Activated effector memory CD4-positive, alpha-beta T cell treated with anti-CD3 and anti-CD28 coated beads, Interleukin-2, amount 50 U/mL, for 16 hours (primary cell): ENCODE results near the gene FAXC.
"Not testable (repeated sequence)": the region's sequence is repeated elsewhere in the genome, so short reads cannot be mapped to it uniquely, and the experiment has no call there.

ENCODE experiments used
- DNase-seq: peaks from one replicate; pipeline ENCODE4 v3.0.0-alpha.2; 2020

The FAXC gene

GRCh38 chr6:99338188-99338587 lies 11.3 kb downstream of the FAXC start:
- no peak for DNase-seq

GRCh38 chr6:99335298-99335697 lies 14.2 kb downstream of the FAXC start:
- not testable (repeated sequence) for DNase-seq

DNA sequence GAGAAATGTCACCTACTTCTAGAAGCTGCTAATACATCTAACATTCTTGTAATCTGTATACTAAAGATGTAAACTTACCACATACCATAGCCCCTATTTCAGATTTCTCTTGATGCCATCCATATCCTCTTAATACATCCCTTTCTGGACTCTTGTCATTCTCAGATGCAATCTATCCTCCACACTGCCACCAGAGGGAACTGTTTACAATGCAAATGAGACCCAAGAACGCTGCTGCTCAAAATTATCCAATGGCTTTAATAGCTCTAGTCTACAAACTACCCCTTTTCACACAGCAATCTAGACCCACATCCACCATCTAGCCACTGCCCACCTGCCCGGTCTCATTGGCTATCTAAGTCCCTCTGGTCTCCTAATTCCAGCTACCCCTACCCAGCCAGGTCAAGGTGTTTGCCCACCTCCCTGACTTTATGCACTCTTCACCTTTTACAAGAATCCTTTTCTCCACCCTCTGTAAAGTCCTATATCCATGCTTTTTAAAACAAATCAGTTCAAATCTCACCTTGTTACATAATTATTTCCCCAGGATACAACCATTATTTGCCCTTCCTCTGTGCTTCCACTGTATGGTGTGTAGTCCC lies 14.8 kb downstream of the FAXC start:
- DNase-seq = no peak

- DNase-seq = no peak
Measured at GRCh38 chr6:99333068-99333467, 16.4 kb downstream of the FAXC start.

DNA sequence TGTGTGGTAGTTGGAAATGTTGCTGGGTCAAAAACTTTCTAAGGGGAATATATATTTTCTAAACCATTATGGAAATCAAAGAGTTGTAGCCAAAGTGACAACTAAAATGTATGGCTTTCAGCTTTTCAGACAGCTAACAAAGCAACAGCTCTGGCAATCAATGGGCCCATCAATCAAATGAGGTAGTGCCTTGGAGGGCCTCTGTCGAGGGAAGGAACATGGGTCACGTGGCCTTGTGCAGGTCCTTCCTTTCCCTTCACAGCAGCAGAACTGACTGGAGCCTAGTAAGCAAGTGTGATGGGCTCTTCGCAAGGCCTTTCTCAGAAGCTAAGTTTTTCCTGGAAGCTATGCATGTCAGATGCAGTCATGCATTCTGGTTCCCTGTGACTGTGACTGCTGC lies 17.9 kb downstream of the FAXC start:
- DNase-seq = no peak

DNA sequence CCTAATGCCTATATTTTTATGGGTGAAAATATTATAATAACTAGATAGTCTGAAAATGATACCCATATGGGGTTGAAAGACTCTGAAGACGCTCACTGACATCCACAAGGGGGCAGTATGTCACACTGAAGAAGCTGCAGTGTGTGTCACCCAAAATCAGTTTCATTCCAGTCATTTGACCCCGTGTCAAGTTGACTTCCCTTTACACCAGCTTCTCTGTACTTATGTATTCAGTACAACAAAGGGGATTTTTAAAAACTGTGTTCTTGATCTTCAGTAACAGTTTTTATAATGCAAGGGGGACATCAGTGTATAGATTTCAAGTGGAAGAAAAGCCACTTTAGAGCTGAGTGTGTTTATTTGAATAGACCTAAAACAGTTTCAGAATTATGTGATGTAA lies 19.3 kb downstream of the FAXC start:
- peak; percentile 79 for DNase-seq

- DNase-seq = no peak
Measured at GRCh38 chr6:99324996-99325395, 24.5 kb downstream of the FAXC start.

DNA sequence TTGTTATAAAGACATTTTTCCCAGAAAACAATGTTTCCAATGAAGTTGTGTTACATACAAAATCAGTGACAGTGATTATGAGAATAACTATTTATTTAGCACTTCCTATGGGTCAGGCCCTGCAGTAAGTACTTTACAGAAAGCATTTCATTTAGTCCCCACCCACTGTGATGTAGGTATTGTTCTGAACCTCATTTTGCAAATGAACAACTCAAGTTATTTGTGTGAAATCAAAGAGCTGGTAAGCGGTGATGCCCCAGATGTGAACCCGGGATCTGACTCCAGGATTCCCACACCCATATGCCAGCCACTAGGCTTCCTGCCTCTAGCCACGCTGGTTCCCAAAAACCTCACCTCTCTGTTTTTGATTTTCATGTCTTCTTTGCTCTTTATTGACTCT lies 30.9 kb downstream of the FAXC start:
- DNase-seq = no peak

- DNase-seq = no peak
Measured at GRCh38 chr6:99312354-99312753, 37.1 kb downstream of the FAXC start.

DNA sequence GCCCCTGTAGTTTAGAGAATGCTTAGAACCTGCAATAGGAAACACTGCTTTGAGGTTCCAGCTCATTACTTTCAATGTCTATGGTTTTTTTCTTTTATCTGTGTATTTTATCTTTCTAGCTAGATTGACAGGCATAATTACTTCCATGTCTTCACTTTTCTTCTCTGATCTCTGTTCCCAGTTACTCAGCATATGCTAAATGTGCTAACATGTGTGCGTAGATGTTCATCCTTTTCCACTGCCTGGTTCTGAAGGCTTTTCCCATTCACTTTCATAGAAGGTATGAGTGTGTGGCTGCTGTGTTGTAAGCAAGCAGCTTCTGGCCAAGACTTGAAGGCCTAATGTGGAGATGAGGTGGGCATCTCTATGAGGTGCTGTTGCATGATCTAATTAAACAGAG lies 38.9 kb downstream of the FAXC start:
- no peak for DNase-seq

DNA sequence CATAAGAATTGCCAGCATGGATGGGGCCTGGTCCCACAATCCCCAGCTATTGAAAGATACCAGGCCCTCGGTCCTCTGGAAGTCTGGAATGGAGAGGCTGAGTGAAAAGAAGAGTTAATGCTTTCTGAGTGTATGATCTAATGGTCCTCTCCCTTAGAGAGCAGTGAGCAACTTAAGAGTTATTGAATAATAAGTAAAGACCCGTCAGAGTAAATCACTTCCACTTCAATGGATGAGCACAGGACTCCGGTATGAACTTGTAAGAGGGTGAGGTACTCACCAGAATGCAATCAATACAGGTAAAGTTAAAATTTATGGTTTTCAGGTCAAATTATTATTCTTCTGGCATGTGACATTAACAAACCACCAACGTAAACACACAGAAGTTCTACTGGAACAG lies 39.9 kb downstream of the FAXC start:
- no peak for DNase-seq

GRCh38 chr6:99308788-99309187 lies 40.7 kb downstream of the FAXC start:
- no peak for DNase-seq

DNA sequence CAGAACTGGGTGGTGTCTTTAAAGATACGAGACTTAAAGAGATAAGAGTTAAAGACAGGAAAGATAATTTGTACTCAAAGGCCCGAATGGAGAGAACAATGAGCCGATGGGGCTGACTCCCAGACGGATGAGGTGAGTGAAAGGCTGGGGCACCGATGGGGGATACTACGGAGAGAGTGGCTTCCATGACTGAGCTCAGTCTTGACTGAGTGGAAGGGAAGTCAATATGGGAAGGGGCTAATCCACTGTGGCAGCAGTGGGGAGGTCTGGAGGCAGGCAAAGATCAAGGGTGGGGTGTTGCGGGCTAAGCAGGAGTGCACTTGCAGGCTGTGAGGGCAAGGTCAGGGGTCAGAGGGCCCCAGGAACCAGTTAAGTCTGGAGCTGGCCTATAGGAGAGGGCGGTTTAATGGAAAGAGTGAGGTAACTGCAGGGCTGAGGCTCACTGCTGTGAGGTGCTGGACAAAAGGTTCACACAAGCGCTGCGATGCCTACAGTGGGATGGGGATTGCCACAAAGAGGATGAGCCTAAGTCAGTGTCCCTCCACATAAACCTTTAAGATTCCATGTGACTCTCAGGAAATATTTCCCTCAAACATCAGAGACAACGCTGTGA lies 42.1 kb downstream of the FAXC start:
- no peak for DNase-seq

- no peak for DNase-seq
Measured at GRCh38 chr6:99306341-99306740, 43.1 kb downstream of the FAXC start.

DNA sequence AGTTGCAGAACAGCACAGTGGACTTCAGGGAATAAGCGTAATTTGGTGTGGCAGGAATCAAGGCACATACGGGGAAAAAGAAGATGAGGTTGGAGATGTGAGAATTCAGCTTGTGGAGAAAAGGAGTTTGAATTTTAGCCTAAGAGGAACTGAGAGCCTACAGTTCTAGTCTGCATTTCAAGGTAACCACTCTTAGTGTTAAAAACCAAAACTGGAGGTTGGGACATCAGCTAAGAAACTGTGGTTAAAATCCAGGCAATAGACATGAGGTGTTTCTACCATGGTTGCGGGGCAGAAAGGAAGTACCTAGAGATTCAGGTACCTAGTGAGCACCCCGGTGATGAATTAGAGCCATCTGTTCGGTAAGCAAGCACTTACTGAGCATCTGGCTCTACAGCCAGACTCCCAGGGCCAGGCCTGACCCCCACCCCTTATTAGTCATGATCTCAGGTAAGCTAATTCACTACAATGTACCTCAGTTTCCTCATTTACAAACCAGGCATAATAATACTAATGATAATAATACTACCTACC lies 44.4 kb downstream of the FAXC start:
- DNase-seq = no peak

DNA sequence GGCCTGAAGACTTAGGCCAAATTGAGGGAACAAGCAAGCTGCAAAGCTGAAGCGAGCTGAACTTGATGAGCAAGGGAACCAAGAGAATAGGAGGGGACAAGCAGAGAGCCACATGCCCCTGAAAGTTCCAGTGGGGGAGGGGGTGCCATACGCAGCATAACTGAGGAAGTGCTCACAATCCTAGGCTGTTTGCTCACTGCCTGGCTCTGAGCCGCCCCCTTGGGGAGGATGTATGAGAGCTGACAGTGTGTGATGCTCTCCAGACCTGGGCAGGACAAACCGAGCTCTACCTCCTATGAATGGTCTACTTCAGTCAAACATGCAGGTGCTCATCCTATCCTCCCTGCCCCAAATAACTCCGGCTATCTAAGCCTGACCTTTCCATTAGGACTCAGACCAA lies 52.1 kb downstream of the FAXC start:
- no peak for DNase-seq

DNA sequence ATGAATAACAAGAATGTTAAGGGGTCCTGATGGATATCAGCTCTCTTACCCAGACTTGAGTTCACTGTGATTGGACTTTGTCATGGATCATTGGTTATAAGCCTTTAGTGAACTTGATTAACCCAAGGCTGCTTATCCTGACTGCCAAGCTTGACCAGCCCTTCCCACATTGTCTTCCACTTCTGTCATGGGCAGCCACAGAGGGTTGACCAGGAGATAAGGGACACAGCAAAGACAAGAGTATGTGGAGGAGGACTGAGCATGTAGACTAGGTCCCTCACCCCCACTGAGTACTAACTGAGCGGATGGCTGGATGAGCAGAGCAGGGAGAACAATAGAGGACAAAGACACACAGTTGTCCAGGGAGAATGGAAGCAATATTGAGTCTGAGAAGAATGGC lies 52.5 kb downstream of the FAXC start:
- no peak for DNase-seq

GRCh38 chr6:99296261-99296660 lies 53.2 kb downstream of the FAXC start:
- no peak for DNase-seq

- no peak for DNase-seq
Measured at GRCh38 chr6:99295276-99295675, 54.2 kb downstream of the FAXC start.

GRCh38 chr6:99294786-99295185 lies 54.7 kb downstream of the FAXC start:
- DNase-seq = no peak

DNA sequence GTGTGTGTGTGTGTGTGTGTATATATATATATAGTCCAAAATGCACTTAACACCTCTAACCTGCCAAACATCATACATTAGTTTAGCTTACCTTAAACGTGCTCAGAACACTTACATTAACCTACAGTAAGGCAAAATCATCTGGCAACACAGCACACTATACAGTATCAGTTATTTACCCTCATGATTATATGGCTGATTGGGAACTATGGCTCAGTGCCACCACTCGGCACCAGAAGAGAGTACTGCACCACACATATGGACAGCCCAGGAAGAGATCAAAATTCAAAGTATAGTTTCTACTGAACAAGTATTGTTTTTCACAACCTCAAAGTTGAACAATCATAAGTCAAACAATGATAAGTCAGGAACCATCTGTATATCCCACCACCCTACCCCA lies 59.8 kb downstream of the FAXC start:
- no peak for DNase-seq

GRCh38 chr6:99288668-99289067 lies 60.8 kb downstream of the FAXC start:
- DNase-seq = no peak

- DNase-seq = no peak
Measured at GRCh38 chr6:99287523-99287922, 62.0 kb downstream of the FAXC start.

DNA sequence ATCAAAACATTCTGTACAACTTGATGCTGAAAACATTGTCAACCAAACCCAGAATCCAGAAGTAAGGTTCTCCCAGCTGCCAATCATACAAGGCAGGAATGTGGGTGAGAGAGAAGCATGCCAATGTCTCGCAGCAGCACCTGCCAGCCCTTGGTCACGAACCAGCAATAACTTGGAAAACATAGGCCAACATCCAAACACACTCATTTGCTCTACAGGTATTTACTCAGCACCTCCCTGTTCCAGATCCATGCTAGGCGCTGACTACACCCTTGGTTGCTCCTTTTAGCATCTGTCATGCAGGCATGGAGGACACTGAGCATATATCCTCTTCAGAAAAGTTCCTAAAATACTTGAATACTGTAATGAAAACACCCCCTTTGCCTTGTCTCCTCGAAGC lies 63.6 kb downstream of the FAXC start:
- DNase-seq = no peak

DNA sequence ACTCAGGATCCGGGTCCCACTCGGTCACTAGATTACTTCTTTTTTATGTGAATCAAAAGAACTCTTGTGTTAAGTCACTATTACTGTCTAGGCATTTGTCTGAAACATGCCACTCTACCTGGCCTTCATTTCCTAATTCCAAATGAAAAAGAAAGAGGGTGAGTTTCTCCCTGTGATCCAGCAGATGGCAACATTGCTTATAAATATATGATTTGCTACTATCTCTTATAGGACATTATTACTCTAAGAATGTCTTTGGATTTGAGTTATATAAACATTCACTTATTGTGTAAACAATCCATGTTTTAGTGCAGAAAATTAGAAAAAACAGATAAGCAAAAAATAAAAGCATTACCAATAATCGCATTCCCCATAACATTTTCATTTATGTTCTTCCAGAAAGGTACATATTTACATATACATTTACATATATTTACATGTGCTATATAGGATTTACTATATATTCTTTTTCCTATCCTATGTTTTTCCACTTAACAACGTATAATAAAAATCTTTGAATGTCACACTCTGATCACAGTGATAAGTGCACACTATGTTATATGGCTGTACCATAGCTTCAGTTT lies 66.9 kb downstream of the FAXC start:
- DNase-seq = no peak
